ENCODE data around the gene CHST15. TPM values are rescaled to one million over a fixed set of nuclear protein-coding genes. Genes with fewer than 3 reads are reported as not detected.

The CHST15 gene
- total RNA-seq, 2 experiments from 2014 or later: not detected

DNA sequence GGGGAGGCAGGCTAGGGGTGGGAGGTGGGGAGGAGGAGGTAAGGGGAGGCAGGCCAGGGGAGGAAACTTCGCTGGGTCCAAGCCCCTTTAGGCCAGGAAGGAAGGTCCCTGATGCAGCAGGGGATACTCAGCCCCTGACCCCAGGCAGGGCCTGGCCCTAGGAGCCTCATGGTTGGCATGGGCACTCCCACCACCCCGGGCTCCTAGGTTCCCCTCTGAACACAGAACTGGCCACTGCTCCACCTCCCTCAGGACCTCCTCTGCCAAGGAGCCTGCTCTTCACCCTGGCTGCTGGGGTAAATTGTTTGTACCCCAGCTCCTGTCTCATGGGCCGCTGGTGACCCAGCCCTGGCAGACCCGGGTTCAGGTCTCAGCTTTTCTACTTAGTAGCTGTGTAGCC, 25.8 kb upstream of the CHST15 start:
- Mint-ChIP-seq H3K4me1 (no peaks in the 10 kb centered on the region), H3K27me3 (peaks cover 2% of the 10 kb centered on the region), H3K36me3 (ENCODE audit: low read depth) (no peaks in the 10 kb centered on the region), H3K9me3 (no peaks in the 10 kb centered on the region), H3K4me3 (no peak overlapping the region), H3K27ac (no peak overlapping the region)
- ChIA-PET POLR2A (no interaction called here), CTCF (interaction anchor here (1.0 kb wide), 1 partner anchor 12 kb away, joined by 3 read pairs; no protein-coding TSS in a partner anchor)
- DNase-seq: no peak

GRCh38 chr10:124117833-124118232, 24.4 kb upstream of the CHST15 start:
- H3K4me3 Mint-ChIP-seq: no peak overlapping the region
- no peaks in the 10 kb centered on the region for H3K36me3 Mint-ChIP-seq (ENCODE audit: low read depth)
- no peak for DNase-seq
- no peaks in the 10 kb centered on the region for H3K4me1 Mint-ChIP-seq
- CTCF ChIA-PET: interaction anchor here (0.6 kb wide), 1 partner anchor 741 kb away, joined by 3 read pairs; no protein-coding TSS in a partner anchor
- POLR2A ChIA-PET: interaction anchor here (0.6 kb wide), 1 partner anchor 10 kb away, joined by 4 read pairs; no protein-coding TSS in a partner anchor
- H3K27me3 Mint-ChIP-seq: peaks cover 2% of the 10 kb centered on the region
- no peaks in the 10 kb centered on the region for H3K9me3 Mint-ChIP-seq
- no peak overlapping the region for H3K27ac Mint-ChIP-seq

DNA sequence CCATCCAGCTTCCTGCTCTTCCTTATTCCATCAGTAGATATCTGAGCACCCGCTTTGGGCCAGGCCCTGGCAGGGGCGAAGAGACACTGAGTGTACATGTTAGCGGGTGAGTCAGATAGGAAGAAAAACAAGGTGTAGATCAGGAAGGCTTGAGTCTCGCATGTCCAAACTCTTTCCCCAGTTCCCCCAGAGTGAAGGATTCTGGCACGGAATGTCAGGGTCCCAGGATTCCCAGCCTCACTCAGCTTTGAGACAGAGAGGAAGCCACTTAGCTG, 24.1 kb upstream of the CHST15 start:
- H3K4me3 Mint-ChIP-seq: no peak overlapping the region
- ChIA-PET POLR2A (no interaction called here), CTCF (no interaction called here)
- H3K27me3 Mint-ChIP-seq: peaks cover 2% of the 10 kb centered on the region
- H3K4me1 Mint-ChIP-seq: no peaks in the 10 kb centered on the region
- no peak for DNase-seq
- H3K9me3 Mint-ChIP-seq: no peaks in the 10 kb centered on the region
- no peak overlapping the region for H3K27ac Mint-ChIP-seq
- no peaks in the 10 kb centered on the region for H3K36me3 Mint-ChIP-seq (ENCODE audit: low read depth)

GRCh38 chr10:124116771-124117510, 23.5 kb upstream of the CHST15 start:
- ChIA-PET CTCF (no interaction called here), POLR2A (no interaction called here)
- no peaks in the 10 kb centered on the region for H3K9me3 Mint-ChIP-seq
- no peak overlapping the region for H3K27ac Mint-ChIP-seq
- H3K4me3 Mint-ChIP-seq: no peak overlapping the region
- peaks cover 2% of the 10 kb centered on the region for H3K27me3 Mint-ChIP-seq
- no peaks in the 10 kb centered on the region for H3K36me3 Mint-ChIP-seq (ENCODE audit: low read depth)
- no peaks in the 10 kb centered on the region for H3K4me1 Mint-ChIP-seq
- no peak for DNase-seq

DNA sequence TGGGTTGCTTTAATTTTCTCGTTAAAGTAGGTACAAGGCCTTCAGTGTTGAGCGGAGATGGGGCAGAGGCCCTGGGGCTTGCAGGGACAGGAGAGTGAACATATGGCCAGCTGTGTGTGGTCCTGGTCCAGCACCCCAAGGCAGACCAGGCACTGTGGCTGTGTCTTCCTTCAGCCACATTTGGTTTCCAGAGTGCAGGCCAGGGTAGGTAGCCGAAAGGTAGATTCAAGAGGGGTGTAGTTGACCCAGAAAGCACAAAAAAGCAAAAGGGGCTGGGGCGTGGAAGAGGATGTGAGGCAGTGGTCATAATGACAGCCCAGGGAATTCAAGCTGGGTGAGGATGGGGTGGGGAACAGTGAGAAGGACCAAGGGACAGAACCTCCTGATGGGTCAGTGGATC, 21.3 kb upstream of the CHST15 start:
- ChIA-PET POLR2A (no interaction called here), CTCF (no interaction called here)
- no peaks in the 10 kb centered on the region for H3K36me3 Mint-ChIP-seq (ENCODE audit: low read depth)
- peaks cover 2% of the 10 kb centered on the region for H3K27me3 Mint-ChIP-seq
- H3K27ac Mint-ChIP-seq: no peak overlapping the region
- no peak overlapping the region for H3K4me3 Mint-ChIP-seq
- no peaks in the 10 kb centered on the region for H3K9me3 Mint-ChIP-seq
- no peaks in the 10 kb centered on the region for H3K4me1 Mint-ChIP-seq
- no peak for DNase-seq

- H3K27me3 Mint-ChIP-seq: peaks cover 5% of the 10 kb centered on the region
- POLR2A ChIA-PET: no interaction called here
- H3K9me3 Mint-ChIP-seq: no peaks in the 10 kb centered on the region
- DNase-seq: no peak
- H3K27ac Mint-ChIP-seq: no peak overlapping the region
- H3K4me1 Mint-ChIP-seq: no peaks in the 10 kb centered on the region
- no peak overlapping the region for H3K4me3 Mint-ChIP-seq
- no peaks in the 10 kb centered on the region for H3K36me3 Mint-ChIP-seq (ENCODE audit: low read depth)
- CTCF ChIA-PET: no interaction called here
Observed at GRCh38 chr10:124112891-124113580, 19.6 kb upstream of the CHST15 start.

GRCh38 chr10:124110882-124111281, 17.5 kb upstream of the CHST15 start:
- Mint-ChIP-seq H3K4me1 (peaks cover 7% of the 10 kb centered on the region), H3K27ac (no peak overlapping the region), H3K36me3 (ENCODE audit: low read depth) (no peaks in the 10 kb centered on the region), H3K4me3 (no peak overlapping the region), H3K9me3 (no peaks in the 10 kb centered on the region), H3K27me3 (peaks cover 5% of the 10 kb centered on the region)
- DNase-seq: no peak
- ChIA-PET CTCF (no interaction called here), POLR2A (no interaction called here)

DNA sequence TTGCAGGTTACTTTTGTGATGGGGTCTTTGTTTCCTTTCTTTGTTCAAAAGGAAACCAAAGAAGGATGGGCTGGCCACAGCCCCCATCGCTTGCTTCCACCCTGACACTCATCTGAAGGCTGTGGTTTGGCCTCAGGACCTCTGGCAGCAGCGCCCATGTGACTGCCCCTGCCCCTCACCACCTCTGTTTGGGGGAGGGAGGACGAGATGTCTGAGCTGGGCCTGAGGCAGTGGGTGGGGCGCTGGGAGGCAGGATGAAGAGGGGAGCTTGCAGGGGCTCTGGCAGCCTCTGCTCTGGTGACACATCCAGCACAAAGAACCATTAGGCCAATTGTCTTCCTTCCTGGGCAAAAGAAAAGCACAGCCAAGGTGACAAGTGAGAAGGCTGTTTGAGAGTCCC, 15.9 kb upstream of the CHST15 start:
- Mint-ChIP-seq H3K36me3 (ENCODE audit: low read depth) (no peaks in the 10 kb centered on the region), H3K27me3 (peaks cover 3% of the 10 kb centered on the region), H3K9me3 (no peaks in the 10 kb centered on the region), H3K4me1 (peaks cover 7% of the 10 kb centered on the region), H3K4me3 (no peak overlapping the region), H3K27ac (no peak overlapping the region)
- no peak for DNase-seq
- ChIA-PET POLR2A (no interaction called here), CTCF (no interaction called here)

GRCh38 chr10:124107072-124107471, 13.7 kb upstream of the CHST15 start:
- H3K27me3 Mint-ChIP-seq: peaks cover 3% of the 10 kb centered on the region

DNA sequence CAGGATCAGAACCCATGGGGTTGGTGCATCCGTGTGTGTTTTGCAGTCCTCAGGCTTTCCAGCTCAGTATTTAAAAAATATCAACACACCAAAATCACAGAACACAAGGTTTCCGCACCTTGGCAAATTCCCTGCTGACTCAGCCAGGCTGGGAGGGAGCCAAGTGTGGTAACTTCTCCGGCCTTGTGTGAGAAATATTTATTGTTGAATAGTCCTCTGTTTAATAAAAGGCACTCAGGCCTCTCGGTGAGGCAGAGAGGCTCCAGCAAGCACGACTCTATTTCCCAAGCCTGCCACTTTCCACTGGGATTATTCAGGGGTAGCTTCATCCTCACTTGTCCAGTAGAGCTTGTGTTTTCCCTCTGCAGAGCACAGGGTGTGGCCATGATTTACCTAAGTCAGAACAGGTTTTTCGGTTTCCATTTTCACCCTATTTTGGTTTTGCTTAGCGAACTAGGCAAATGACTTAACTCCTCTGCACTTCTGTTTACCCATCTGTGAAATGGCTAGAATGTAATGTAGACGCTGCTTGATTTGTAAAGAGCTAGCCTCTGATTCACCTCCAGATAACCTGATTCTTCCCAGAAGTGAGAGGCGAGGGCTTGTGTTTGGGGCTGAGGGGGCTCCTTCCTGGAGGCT, 13.0 kb upstream of the CHST15 start:
- Mint-ChIP-seq H3K36me3 (ENCODE audit: low read depth) (no peaks in the 10 kb centered on the region), H3K4me1 (peaks cover 7% of the 10 kb centered on the region), H3K27me3 (peaks cover 3% of the 10 kb centered on the region), H3K27ac (no peak overlapping the region), H3K4me3 (no peak overlapping the region), H3K9me3 (no peaks in the 10 kb centered on the region)
- CTCF ChIA-PET: interaction anchor here (1.3 kb wide), 1 partner anchor 13 kb away, joined by 3 read pairs; no protein-coding TSS in a partner anchor
- POLR2A ChIA-PET: no interaction called here
- no peak for DNase-seq

More at GRCh38 chr10:124107072-124107471, 13.7 kb upstream of the CHST15 start:
- H3K27ac Mint-ChIP-seq: no peak overlapping the region
- no peaks in the 10 kb centered on the region for H3K36me3 Mint-ChIP-seq (ENCODE audit: low read depth)
- H3K4me3 Mint-ChIP-seq: no peak overlapping the region
- H3K4me1 Mint-ChIP-seq: peaks cover 7% of the 10 kb centered on the region
- no peak for DNase-seq
- no peaks in the 10 kb centered on the region for H3K9me3 Mint-ChIP-seq
- ChIA-PET CTCF (interaction anchor here (1.3 kb wide), 1 partner anchor 12 kb away, joined by 3 read pairs; no protein-coding TSS in a partner anchor), POLR2A (no interaction called here)

DNA sequence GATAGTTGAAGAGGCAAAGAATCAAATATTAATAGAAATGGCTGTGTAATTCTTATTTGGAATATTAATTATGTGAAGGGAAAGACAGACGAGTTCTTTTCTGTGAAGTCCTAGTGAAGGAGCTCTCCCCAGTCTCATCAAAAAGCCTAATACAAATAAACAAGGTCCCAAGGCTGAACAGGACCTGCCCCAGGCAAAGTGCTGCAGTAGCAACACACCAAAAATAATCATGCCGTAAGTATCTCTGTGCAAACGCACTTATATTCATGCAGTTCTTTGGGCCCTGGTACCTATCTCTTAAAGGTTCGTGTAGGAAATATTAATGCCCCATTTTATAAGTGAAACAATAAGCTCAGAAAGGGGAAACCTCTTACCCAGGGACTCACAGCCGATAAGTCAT, 12.2 kb upstream of the CHST15 start:
- H3K27ac Mint-ChIP-seq: no peak overlapping the region
- H3K4me3 Mint-ChIP-seq: no peak overlapping the region
- H3K9me3 Mint-ChIP-seq: no peaks in the 10 kb centered on the region
- CTCF ChIA-PET: interaction anchor here (0.8 kb wide), 1 partner anchor 110 kb away, joined by 3 read pairs; no protein-coding TSS in a partner anchor
- POLR2A ChIA-PET: no interaction called here
- peaks cover 3% of the 10 kb centered on the region for H3K27me3 Mint-ChIP-seq
- H3K36me3 Mint-ChIP-seq (ENCODE audit: low read depth): no peaks in the 10 kb centered on the region
- peaks cover 7% of the 10 kb centered on the region for H3K4me1 Mint-ChIP-seq
- no peak for DNase-seq

DNA sequence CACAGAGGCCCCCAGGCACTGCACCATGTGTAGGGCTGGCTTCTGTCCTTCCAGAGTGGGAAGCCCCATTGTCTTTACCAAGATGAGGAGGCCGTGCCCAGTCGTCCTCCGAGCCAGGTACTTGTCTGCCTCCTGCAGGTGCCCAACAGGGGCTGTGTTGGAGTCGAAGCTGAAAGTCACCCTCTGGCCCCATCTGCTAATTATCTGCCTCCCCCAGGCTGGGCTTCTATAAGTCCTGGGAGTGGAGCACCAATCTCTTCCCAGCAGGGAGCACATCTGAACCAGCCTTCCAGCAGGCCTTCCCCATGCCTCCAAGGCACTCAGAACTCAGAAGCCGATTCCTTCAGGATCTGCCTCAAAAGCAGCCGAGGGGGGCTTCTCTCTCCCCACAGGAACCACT, 11.6 kb upstream of the CHST15 start:
- ChIA-PET POLR2A (no interaction called here), CTCF (no interaction called here)
- Mint-ChIP-seq H3K4me3 (no peak overlapping the region), H3K36me3 (ENCODE audit: low read depth) (no peaks in the 10 kb centered on the region), H3K4me1 (peaks cover 7% of the 10 kb centered on the region), H3K9me3 (no peaks in the 10 kb centered on the region), H3K27me3 (peaks cover 3% of the 10 kb centered on the region), H3K27ac (no peak overlapping the region)
- no peak for DNase-seq

GRCh38 chr10:124104011-124104627, 10.7 kb upstream of the CHST15 start:
- Mint-ChIP-seq H3K9me3 (no peaks in the 10 kb centered on the region), H3K4me3 (no peak overlapping the region), H3K4me1 (peaks cover 7% of the 10 kb centered on the region), H3K27ac (no peak overlapping the region), H3K27me3 (peaks cover 3% of the 10 kb centered on the region), H3K36me3 (ENCODE audit: low read depth) (no peaks in the 10 kb centered on the region)
- ChIA-PET CTCF (no interaction called here), POLR2A (no interaction called here)
- no peak for DNase-seq

All from activated CD4-positive, alpha-beta T cell treated with anti-CD3 and anti-CD28 coated beads, Interleukin-2, amount 10 ng/mL, durations not matched to agents 7 days and 5 days (primary cell).